Epithelial cell of prostate (primary cell): Measurements from ENCODE around the gene IFI44.

Experiments
- DNase-seq: peaks from one replicate; pipeline ENCODE4 v3.0.0-alpha.2; 2011; ENCODE audit warnings: low read depth, low spot score
- H3K27ac ChIP-seq: fragments of 450-650 bp; 2 replicates; pipeline ENCODE4 v1.5.1; 2017; ENCODE audit warnings: mild to moderate bottlenecking

The IFI44 gene

DNA sequence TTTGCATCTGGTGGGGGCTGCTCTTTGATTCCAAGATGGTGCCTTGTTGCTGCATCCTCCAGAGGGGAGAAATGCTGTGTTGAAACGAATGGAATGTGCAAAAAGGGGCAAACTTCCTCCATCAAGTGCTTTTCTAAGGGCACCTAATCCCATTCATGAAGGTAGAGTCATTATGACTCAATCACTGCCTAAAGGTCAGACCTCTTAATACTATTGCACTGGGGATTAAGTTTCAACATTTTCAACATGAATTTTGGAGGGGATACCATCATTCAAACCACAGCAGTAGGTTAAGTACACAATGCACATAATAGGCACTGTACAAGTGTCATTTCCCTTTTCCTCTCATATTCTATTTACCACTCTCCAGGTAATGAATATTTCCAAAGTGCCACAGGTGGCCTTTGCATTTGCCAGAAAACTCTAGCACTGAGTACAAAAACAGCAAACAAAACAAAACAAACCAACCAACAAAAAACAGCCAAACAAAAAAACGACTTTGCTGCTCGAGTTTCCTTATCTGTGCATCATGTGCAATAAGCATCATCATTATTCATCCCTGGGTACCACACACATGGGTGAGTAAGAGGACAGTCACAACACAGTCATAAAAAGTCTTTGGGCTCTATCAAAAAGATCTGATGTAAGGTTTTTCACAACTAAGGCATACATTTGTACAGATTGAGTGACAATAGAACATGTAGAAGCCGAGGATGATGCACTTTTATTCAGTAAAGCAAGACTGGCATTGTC is 42.5 kb downstream of the IFI44 start:
- peak; percentile 68 for DNase-seq
- peak overlapping the region; percentile 69 for H3K27ac ChIP-seq

- no peak overlapping the region for H3K27ac ChIP-seq
- no peak for DNase-seq
Measured at GRCh38 chr1:78699813-78700212, 50.2 kb downstream of the IFI44 start.

DNA sequence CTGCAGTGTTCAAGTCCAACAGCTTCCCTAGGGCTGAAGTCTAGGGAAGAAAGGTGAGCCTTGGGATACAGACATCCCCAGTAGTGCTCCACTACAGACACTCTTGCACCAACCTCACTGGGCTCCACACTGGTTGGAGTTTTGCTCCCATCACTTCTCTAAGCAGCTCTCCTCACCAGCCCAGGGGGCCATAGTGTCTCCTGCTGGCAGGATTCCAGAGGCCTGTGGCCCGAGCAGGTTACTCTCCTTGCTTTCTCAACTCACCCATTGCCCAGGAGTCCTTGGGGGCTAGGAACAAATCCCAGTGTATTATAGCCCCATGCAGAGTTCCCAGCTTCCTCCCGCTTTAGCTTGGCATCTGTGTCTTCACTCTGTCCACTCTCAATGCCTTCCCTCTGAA is 52.8 kb downstream of the IFI44 start:
- DNase-seq = no peak

GRCh38 chr1:78703806-78704205 is 54.2 kb downstream of the IFI44 start:
- H3K27ac ChIP-seq = no peak overlapping the region
- DNase-seq = no peak

More for the DNA sequence above, 52.8 kb downstream of the IFI44 start:
- H3K27ac ChIP-seq = no peak overlapping the region

DNA sequence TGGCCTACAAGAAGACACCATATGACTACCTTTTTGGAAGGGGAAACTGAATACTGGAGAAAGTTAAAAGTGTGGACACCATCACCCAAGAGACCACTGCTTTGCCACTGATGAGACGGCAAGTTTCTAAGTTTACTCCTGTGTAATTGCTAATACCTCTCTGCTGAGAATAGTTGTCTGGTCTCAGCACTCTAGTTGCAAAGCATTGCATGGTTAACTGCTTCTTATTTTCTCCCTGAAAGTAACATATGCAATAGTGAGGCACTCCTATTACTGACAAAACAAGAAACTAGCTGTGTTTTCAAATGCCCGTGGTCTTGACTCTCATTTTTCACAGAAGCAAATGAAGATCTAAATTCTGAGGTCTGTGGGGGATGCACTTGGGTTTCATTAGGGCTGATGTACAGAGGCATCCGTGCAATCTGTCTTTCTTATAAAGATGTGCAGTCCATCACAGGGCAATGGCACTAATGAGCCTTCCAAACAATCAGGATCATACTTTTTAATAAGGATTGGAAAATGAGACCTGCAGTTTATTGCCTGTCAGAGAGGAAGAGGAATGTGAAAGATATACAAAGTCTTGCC is 62.9 kb downstream of the IFI44 start:
- DNase-seq = no peak

GRCh38 chr1:78713297-78713696 is 63.7 kb downstream of the IFI44 start:
- H3K27ac ChIP-seq = no peak overlapping the region
- no peak for DNase-seq

More for the DNA sequence above, 62.9 kb downstream of the IFI44 start:
- H3K27ac ChIP-seq = no peak overlapping the region
